GM19099 (cell line): ENCODE data around the gene KCNV2.

Experiments
- POLR2A ChIP-seq: IDR thresholded peaks from 3 replicates; pipeline ENCODE4 v1.6.1; 2011; ENCODE audit warnings: low read depth; ENCODE audit not compliant: insufficient read length; ENCODE audit errors: extremely low read depth

Gene KCNV2

DNA sequence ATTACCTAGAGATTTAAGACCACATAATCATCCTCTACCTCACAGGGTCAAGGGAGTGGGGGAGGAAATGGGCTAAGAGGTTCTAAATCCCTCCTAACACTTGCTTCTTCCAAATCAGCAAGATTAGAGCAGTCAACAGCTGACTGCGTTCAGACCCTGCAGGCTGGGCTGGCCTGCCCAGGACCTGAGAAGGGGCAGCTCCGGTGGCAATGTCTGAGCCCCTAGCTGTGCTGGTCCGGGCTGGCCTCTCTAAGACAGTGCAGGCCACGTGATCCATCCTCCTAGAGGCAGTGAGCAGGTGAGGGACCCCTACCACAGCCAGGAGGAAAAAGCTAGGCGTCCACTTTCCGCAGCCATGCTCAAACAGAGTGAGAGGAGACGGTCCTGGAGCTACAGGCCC lies at the start of gene KCNV2:
KCNV2 (plus strand) TSS at position 126 of the 400 bp plus-strand sequence; CDS start at position 356, 230 bp downstream.
- TF ChIP-seq POLR2A, result no peak

DNA sequence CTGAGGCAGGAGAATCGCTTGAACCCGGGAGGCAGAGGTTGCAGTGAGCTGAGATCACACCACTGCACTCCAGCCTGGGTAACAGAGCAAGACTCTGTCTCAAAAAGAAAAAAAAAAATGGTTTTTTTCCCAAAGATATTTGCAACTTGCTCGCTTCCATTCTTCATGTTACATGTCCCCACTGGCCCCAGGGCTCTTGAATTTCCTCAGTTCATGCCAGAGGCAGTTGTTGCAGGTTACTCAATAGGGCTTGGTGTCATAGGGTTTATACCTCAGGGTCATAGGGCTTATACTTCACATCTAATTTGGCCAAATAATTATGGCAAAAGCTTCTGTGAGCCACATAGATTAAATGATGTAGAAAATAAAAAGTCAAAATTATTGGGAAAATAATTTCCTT lies 44.1 kb upstream of the KCNV2 start:
- no peak for TF ChIP-seq POLR2A

- no peak for TF ChIP-seq POLR2A
Observed at GRCh38 chr9:2674141-2674824, 43.0 kb upstream of the KCNV2 start.

GRCh38 chr9:2675834-2676233 lies 41.5 kb upstream of the KCNV2 start:
- no peak for TF ChIP-seq POLR2A

- no peak for TF ChIP-seq POLR2A
Observed at GRCh38 chr9:2676466-2676865, 40.8 kb upstream of the KCNV2 start.

GRCh38 chr9:2677915-2678889 lies 39.1 kb upstream of the KCNV2 start:
- no peak for TF ChIP-seq POLR2A

DNA sequence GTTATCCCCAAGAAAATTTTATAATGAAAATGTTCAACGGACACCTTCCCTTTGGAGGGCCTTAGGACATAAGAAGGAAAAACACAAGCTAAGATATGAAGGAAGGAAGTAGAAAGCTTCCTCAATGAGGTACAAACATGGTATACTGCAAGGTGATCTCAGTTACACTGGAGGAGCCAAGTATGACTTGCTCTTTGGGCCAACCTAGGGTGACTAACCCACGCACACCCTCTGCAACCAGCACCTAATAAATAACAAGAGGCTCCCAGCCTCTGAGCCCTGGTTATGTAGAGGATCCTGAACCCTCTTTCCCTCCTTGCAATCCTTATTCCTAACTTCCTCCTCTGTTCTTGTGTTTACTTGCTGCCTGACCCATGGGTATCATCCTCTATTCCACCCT lies 38.3 kb upstream of the KCNV2 start:
- TF ChIP-seq POLR2A, result no peak

- no peak for TF ChIP-seq POLR2A
Observed at GRCh38 chr9:2681981-2682380, 35.3 kb upstream of the KCNV2 start.

DNA sequence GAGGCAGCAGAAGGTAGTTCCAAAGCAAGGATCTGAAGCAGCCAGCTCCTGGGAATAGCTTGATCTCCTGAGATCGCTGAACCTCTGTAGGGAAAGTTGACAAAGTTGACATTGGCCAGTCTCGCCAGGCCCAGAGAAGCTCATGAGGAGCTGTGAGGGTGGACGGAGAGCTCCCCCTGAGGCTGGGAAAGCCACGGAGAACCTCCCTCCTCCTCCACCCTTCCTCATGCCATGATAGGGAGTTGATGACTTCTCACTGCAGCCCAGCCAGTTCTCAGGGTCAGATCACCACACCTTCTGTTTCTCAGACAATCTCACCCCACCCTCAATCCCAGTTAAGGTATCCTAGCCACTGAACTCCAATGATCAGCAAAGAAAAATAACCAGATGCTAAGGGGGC lies 30.4 kb upstream of the KCNV2 start:
- no peak for TF ChIP-seq POLR2A

- no peak for TF ChIP-seq POLR2A
Observed at GRCh38 chr9:2688636-2689035, 28.7 kb upstream of the KCNV2 start.

DNA sequence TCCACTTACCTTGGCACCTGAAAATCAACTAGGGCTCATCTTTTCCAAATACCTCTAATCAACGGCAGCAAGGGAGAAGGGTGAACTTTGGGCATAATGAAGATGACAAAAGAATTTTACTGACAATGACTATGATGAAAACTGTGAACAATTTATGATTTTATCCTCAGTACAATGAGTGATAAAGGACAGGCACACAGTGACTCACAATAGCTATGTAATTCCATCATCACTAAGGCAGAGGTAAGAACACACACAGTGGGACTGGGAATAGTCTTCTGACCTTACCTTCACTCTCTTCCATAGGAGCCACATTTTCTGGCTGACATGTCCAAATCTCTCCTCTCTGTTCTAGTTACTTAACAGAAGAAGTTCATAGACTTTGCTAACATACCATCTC lies 26.1 kb upstream of the KCNV2 start:
- no peak for TF ChIP-seq POLR2A

DNA sequence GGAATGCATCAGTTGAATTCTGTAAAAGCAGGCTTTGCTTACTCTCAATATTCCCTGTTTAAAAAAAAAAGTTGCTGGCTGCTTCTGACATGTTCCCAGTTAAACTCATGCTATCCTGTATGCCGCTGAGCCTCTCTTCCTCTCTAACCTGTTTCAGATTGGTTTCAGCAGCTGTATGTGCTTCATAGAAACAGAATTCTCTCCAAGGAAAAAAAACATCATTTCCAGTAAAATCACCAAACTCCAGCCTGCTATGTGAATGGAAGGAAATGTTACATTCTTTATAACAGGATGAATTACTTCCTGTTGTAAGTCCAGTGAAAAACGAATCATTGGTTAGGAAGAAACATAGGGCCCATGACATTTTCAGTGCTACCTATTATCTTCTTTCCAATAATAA lies 25.7 kb upstream of the KCNV2 start:
- no peak for TF ChIP-seq POLR2A

DNA sequence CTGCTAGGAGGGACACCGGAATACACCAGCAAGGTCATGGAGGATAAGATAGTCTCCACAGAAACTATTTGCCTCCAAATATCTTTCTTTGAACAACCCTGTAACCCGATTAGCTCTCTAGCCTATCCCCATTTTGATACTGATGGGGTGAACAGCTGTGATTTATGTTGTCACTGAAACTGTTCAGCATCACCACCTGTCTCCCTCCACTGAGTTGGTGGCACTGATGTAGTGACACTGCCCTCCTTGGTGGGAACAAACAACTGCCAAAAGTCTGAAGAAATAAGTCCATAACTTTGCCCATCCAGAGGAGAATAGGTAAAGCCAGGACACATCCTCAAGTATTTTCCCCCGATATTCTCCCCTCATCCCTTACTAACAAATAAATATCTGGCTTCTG lies 24.3 kb upstream of the KCNV2 start:
- no peak for TF ChIP-seq POLR2A

GRCh38 chr9:2697492-2697891 lies 19.8 kb upstream of the KCNV2 start:
- TF ChIP-seq POLR2A, result no peak

DNA sequence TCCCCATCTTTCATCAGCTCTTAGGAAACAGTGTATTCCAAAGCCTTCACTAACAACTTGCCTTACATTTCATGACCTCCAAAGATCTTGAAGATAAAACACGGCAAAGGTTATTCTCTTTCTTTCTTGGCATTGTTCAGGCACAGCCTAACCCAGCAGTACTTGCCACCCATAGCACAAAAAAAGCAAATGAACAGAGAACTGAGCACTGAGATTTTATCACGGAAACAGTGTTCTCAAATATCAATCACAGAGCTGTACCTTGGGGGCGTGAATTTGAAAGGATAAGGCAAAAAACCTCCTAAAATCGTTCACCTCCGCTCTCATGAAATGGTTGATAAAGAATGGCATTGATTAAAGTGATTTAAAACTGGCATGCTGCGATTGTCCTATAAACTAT lies 16.9 kb upstream of the KCNV2 start:
- no peak for TF ChIP-seq POLR2A
